Retina (tissue), 1 donor: ENCODE results near the gene LURAP1L.

Experiments
- DNase-seq: peaks from one replicate; pipeline ENCODE4 v3.0.0-alpha.2; 2016

LURAP1L gene

GRCh38 chr9:12777121-12778022 is 2.6 kb downstream of the LURAP1L start:
- DNase-seq = no peak

GRCh38 chr9:12778389-12778788 is 3.6 kb downstream of the LURAP1L start:
- no peak for DNase-seq

GRCh38 chr9:12781226-12781733 is 6.5 kb downstream of the LURAP1L start:
- DNase-seq = no peak

- no peak for DNase-seq
Measured at GRCh38 chr9:12783767-12784460, 9.1 kb downstream of the LURAP1L start.

- DNase-seq = no peak
Measured at GRCh38 chr9:12784461-12785259, 9.8 kb downstream of the LURAP1L start.

- DNase-seq = no peak
Measured at GRCh38 chr9:12785260-12785770, 10.5 kb downstream of the LURAP1L start.

GRCh38 chr9:12785941-12786340 is 11.1 kb downstream of the LURAP1L start:
- DNase-seq = no peak

GRCh38 chr9:12790001-12790400 is 15.2 kb downstream of the LURAP1L start:
- no peak for DNase-seq

GRCh38 chr9:12790883-12791282 is 16.1 kb downstream of the LURAP1L start:
- no peak for DNase-seq

GRCh38 chr9:12794101-12794799 is 19.4 kb downstream of the LURAP1L start:
- no peak for DNase-seq

- no peak for DNase-seq
Measured at GRCh38 chr9:12796601-12797000, 21.8 kb downstream of the LURAP1L start.

GRCh38 chr9:12797037-12797436 is 22.2 kb downstream of the LURAP1L start:
- no peak for DNase-seq

- DNase-seq = no peak
Measured at GRCh38 chr9:12798066-12798770, 23.4 kb downstream of the LURAP1L start.

- no peak for DNase-seq
Measured at GRCh38 chr9:12801187-12801586, 26.4 kb downstream of the LURAP1L start.

- no peak for DNase-seq
Measured at GRCh38 chr9:12801663-12802062, 26.8 kb downstream of the LURAP1L start.

GRCh38 chr9:12802093-12802492 is 27.3 kb downstream of the LURAP1L start:
- DNase-seq = no peak

- no peak for DNase-seq
Measured at GRCh38 chr9:12808569-12808968, 33.7 kb downstream of the LURAP1L start.

- DNase-seq = no peak
Measured at GRCh38 chr9:12809720-12810119, 34.9 kb downstream of the LURAP1L start.

GRCh38 chr9:12811935-12812334 is 37.1 kb downstream of the LURAP1L start:
- no peak for DNase-seq

- DNase-seq = no peak
Measured at GRCh38 chr9:12812710-12813109, 37.9 kb downstream of the LURAP1L start.

GRCh38 chr9:12813533-12813932 is 38.7 kb downstream of the LURAP1L start:
- no peak for DNase-seq
